Spinal cord (tissue), 10 donors: ENCODE data around the gene MCM7. TPM values are rescaled to one million over a fixed set of nuclear protein-coding genes. Genes with fewer than 3 reads are reported as not detected.
A peak's percentile ranks its signal among the peaks of the same experiment; 100 is the strongest.
"Not testable (repeated sequence)": the region's sequence is repeated elsewhere in the genome, so short reads cannot be mapped to it uniquely, and the experiment has no call there.

Experiments
- DNase-seq, 6 donors: peaks; one replicate each; pipeline versions ENCODE4 v3.0.0 to v3.0.0-alpha.2; 2013 to 2015; ENCODE audit warnings: low spot score in 6 of 6, low read depth in 4 of 6
- H3K27ac ChIP-seq: one replicate; pipeline ENCODE4 v1.5.1; 2013; ENCODE audit warnings: low read depth, low read length, control low read depth
- H3K27me3 ChIP-seq: one replicate; pipeline ENCODE4 v1.6.1; 2013; ENCODE audit warnings: low read length; ENCODE audit not compliant: control insufficient read depth, insufficient read depth
- H3K36me3 ChIP-seq: one replicate; pipeline ENCODE4 v1.6.1; 2013; ENCODE audit warnings: low read length; ENCODE audit not compliant: control insufficient read depth, insufficient read depth
- H3K4me1 ChIP-seq: one replicate; pipeline ENCODE4 v1.6.1; 2013; ENCODE audit warnings: low read length; ENCODE audit not compliant: control insufficient read depth, insufficient read depth
- H3K4me3 ChIP-seq: one replicate; pipeline ENCODE4 v1.5.1; 2013; ENCODE audit warnings: low read depth, low read length, control low read depth
- H3K9me3 ChIP-seq: one replicate; pipeline ENCODE4 v1.6.1; 2013; ENCODE audit warnings: low read length; ENCODE audit not compliant: control insufficient read depth, insufficient read depth
- WGBS: methylation state at CpG from one replicate; pipeline ENCODE4 v1.1.5; 2013; ENCODE audit warnings: missing lambda C conversion rate; ENCODE audit not compliant: insufficient coverage; 5-methylcytosine and 5-hydroxymethylcytosine counted together
- polyA plus RNA-seq, 2 donors: library from polyadenylated mRNA; unstranded; fragments of 120-200 nt; gene quantifications; one replicate each; pipeline ENCODE4 v1.2.1, GENCODE V29; 2013; ENCODE audit not compliant: insufficient read length in 2 of 2
- total RNA-seq, 2 donors: library from RNA; depleted of rRNA in 1 of 2; stranded (reverse); fragments of 120-200 nt in 1 of 2; fragments of >200 nt in 1 of 2; gene quantifications; one replicate each; pipeline versions ENCODE4 v1.2.3 to v1.2.4, GENCODE V29; 2013 to 2014
- donor health status: healthy.

The MCM7 gene
- total and polyA plus RNA-seq, 4 donors = 36.7 to 94.7 (median 79.9) TPM

DNA sequence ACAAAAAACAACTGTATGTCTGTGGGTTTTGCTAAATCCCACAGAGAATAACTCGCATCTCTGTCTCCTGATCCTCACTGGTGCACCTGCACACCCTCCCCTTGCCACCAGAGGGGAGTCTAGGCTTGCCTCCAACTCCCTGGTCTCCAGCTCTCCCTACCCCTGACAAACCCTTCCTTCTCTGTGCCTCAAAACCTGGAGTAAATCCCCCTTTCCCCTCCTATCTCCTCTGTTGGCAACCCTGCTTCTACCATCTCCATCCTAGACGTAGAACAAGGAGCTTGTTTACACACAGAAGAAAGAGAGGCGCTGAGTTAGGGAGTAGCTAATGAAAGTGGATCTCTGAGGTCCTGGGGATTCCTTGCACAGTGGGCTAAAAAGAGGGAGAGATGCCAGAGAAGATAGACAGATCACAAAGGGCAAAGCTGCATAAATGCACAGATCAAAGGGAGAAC, 31.5 kb upstream of the MCM7 start:
- Histone ChIP-seq H3K4me1 (peaks cover 20% of the 10 kb centered on the region), H3K27me3 (no peaks in the 10 kb centered on the region), H3K4me3 (no peak overlapping the region), H3K36me3 (no peaks in the 10 kb centered on the region), H3K27ac (peak overlapping the region; percentile 7), H3K9me3 (no peaks in the 10 kb centered on the region)
- WGBS = 7% methylated on average over 2 of the region's 3 CpGs
- DNase-seq = peak in 3 of 6 donors; percentile 33 to 76 (median 47)

DNA sequence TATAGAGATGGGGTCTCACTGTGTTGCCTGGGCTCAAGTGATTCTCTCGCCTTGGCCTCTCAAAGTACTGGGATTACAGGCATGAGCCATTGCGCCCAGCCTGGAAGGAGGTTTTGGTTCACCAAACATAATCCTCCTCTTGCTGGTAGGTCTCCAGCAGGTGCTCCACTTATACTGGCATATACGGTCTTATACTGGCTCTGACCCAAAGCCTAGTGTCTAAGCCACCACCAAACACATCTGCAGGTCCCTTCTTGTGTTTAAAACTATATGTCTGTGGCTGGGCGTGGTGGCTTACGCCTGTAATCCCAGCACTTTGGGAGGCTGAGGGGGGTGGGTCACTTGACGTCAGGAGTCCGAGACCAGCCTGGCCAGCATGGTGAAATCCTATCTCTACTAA, 30.9 kb upstream of the MCM7 start:
- Histone ChIP-seq H3K9me3 (no peaks in the 10 kb centered on the region), H3K27ac (no peak overlapping the region), H3K27me3 (no peaks in the 10 kb centered on the region), H3K4me3 (no peak overlapping the region), H3K36me3 (no peaks in the 10 kb centered on the region), H3K4me1 (peaks cover 20% of the 10 kb centered on the region)
- no peak for DNase-seq
- WGBS = no CpG with 5 or more reads among the region's 7 CpGs

DNA sequence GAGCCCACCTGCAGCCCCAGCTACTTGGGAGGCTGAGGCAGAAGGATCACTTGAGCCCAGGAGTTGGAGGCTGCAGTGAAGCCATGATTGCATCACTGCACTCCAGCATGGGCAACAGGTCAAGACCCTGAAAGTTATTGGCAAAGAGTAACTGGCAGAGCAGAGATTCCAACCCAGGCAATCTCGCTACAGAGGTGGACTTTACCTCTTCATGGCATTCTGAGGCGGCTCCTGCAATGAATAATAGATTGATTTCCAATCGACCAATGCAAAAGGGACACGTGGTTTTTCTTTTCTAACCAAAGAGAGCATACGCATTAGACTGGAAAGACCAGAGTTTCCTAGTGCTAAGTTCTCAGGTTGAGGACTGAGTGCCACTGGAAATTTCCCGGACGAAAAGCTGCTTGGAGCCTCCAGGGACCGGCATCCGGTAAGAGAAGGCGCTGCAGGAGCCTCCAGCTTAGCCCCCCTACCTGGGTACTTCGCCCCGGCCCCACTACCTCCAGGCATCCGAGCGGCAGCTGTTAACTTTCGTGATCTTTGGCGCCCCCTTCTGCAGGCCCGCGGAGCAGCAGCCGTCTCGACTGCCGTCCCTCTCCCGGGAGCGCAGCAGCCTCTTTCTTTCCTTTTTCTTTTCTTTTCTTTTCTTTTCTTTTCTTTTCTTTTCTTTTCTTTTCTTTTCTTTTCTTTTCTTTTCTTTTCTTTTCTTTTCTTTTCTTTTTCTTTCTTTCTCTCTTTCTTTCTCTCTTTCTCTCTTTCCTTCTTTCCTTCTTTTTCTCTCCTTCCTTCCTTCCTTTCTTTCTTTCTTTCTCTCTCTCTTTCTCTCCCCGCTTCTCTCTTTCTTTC, 29.6 kb upstream of the MCM7 start:
- peaks cover 31% of the 10 kb centered on the region for H3K4me1 ChIP-seq
- no peaks in the 10 kb centered on the region for H3K9me3 ChIP-seq
- H3K27ac ChIP-seq = no peak overlapping the region
- H3K4me3 ChIP-seq = no peak overlapping the region
- H3K36me3 ChIP-seq = no peaks in the 10 kb centered on the region
- 10% methylated on average over 24 of the region's 24 CpGs for WGBS
- peak in 3 of 6 donors; percentile 39 to 89 (median 81) for DNase-seq
- H3K27me3 ChIP-seq = no peaks in the 10 kb centered on the region

DNA sequence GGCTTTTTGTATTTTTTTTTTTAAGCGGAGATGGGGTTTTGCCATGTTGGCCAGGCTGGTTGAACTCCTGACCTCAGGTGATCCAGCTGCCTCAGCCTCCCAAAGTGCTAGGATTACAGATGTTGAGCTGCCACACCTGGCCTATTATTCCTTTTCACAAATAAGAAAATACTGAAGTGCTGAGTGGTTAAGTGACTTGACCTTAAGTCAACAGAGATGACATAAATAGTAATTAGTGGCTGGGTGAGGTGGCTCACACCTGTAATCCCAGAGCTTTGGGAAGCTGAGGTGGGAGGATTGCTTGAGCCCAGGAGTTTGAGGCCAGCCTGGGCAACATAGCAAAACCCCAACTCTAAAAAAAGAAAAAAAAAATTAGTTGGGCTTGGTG, 29.0 kb upstream of the MCM7 start:
- H3K27me3 ChIP-seq, H3K4me3 ChIP-seq, DNase-seq, H3K27ac ChIP-seq, H3K36me3 ChIP-seq, H3K9me3 ChIP-seq: not testable (repeated sequence)
- 100% methylated on average over 1 of the region's 1 CpG for WGBS
- H3K4me1 ChIP-seq = peaks cover 36% of the 10 kb centered on the region

DNA sequence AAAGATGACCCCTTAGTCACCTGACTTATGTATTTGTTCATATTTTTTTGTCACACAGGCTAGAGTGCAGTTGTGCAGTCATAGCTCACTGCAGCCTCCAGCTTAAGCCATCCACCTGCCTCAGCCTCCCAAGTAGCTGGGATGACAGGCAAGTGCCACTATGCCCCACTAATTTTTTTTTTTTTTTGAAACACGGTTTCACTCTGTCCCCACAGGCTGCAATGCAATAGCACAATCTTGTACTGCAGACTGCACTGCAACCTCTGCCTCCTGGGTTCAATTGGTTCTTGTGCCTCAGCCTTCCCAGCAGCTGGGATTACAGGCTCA, 27.4 kb upstream of the MCM7 start:
- Histone ChIP-seq H3K4me1 (peaks cover 36% of the 10 kb centered on the region), H3K27ac (peak overlapping the region; percentile 2), H3K4me3 (no peak overlapping the region), H3K27me3 (no peaks in the 10 kb centered on the region), H3K9me3 (no peaks in the 10 kb centered on the region), H3K36me3 (peaks cover 9% of the 10 kb centered on the region)
- 57% methylated on average over 1 of the region's 1 CpG for WGBS
- no peak for DNase-seq

DNA sequence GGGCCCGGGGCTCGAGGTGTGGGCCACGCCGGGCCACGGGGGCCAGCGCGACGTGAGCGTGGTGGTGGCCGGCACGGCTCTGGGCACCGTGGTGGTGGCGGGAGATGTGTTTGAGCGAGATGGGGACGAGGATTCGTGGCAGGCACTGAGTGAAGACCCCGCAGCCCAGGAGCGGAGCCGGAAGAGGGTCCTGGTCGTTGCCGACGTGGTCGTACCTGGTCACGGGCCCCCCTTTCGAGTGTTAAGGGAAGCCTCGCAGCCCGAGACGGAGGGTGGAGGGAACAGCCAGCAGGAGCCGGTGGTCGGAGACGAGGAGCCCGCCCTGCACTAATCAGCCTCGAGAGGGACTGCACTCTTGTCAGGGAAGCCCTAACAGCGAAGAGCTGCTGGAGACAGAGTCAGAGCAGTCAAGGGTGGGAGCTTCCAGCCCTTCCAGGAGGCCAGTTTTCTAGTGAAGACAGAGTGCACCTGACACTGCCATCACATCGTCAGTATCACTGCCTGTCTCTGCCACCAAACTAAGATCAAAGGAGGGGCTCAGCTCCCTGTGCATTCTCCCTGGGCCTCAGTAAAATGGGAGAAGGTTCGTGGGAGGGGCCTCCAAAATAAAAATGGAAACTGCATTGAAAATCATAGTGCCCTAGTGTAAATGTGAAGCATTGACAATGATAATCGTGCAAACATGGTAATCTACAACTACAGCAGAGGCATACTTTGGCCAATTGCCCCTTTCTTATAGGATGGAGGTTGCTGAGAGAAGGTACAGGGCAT, 26.9 kb upstream of the MCM7 start:
- no peaks in the 10 kb centered on the region for H3K27me3 ChIP-seq
- no peaks in the 10 kb centered on the region for H3K9me3 ChIP-seq
- peak overlapping the region; percentile 2 for H3K27ac ChIP-seq
- WGBS = 1% methylated on average over 35 of the region's 37 CpGs
- peak overlapping the region; percentile 97 for H3K4me3 ChIP-seq
- H3K36me3 ChIP-seq = peaks cover 14% of the 10 kb centered on the region
- H3K4me1 ChIP-seq = peaks cover 36% of the 10 kb centered on the region
- DNase-seq = peak in 2 of 6 donors; percentile 57 to 77

DNA sequence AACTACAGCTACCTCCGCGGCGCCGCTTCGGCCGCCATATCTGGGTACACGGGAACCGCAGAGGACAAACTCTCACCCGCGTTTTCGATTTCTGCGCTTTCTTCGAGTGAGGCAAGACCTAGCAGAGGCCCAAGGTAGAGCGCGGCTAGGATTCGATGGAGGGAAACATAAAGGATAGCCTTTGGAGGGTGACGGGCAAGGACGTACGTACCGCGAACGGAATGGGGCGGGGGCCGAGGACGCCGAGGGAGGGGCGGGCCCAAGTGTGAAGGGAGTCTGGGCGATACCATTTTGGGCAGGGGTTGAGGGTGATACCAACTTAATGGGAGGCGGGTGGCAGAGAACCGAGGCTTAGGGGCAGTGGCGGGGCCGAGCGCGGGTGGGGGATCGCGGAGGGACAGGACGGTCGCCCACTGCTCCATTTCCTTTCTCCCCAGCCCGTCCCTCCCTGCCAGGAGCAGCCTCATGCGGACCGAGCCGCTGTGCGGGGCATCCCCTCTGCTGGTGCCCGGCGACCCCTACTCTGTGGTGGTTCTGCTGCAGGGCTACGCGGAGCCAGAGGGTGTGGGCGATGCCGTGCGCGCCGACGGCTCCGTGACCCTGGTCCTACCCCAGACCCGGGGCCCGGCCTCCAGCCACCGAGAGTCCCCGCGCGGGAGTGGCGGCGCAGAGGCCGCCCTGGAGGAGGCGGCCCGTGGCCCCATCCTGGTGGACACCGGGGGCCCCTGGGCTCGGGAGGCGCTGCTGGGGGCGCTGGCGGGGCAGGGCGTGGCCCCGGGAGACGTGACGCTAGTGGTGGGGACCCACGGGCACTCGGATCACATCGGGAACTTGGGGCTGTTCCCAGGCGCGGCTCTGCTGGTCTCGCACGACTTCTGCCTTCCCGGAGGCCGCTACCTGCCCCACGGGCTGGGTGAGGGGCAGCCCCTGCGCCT, 26.0 kb upstream of the MCM7 start, which contains the start of gene MBLAC1:
Gene MBLAC1, plus strand, starts transcription at position 37 of the 935 bp plus-strand sequence. Its CDS starts 429 bp downstream, at position 466.
- Histone ChIP-seq H3K27ac (peak within 1 kb of the TSS; percentile 99), H3K4me3 (peak within 1 kb of the TSS; percentile 97), H3K4me1 (peaks cover 35% of the 10 kb centered on the region), H3K36me3 (peaks cover 20% of the 10 kb centered on the region), H3K9me3 (no peaks in the 10 kb centered on the region), H3K27me3 (no peaks in the 10 kb centered on the region)
- WGBS = under 1% methylated on average over 85 of the region's 85 CpGs
- peak; percentile 93 to 99 (median 94) for DNase-seq

DNA sequence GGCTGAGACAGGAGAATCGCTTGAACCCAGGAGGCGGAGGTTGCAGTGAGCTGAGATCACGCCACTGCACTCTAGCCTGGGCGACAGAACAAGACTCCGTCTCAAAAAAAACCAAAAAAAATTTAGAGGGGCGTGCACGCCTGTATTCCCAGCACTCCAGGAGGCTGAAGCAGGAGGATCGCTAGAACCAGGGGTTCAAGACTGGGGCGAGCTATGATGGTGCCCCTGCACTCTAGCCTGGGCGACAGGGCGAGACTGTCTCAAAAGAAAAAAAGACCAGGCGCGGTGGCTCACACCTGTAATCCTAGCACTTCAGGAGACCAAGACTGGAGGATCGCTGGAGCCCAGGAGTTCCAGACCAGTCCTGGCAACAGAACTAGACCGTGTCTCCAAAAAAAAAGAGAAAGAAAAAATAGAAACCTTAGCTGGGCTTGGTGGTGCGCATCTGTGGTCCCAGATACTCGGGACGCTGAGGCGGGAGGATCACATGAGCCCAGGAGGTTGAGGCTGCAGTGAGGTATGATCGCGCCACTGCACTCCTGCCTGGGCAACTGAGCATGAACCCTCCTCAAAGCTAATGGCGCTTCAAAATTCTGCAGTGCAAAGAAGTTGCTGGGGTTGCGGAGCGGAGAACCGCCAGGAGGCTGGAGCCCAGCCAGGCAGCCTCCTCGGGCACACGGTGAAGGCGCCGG, 25.2 kb upstream of the MCM7 start:
- 15% methylated on average over 28 of the region's 29 CpGs for WGBS
- no peak for DNase-seq
- no peaks in the 10 kb centered on the region for H3K9me3 ChIP-seq
- no peaks in the 10 kb centered on the region for H3K27me3 ChIP-seq
- peaks cover 34% of the 10 kb centered on the region for H3K4me1 ChIP-seq
- peak overlapping the region; percentile 97 for H3K4me3 ChIP-seq
- peaks cover 23% of the 10 kb centered on the region for H3K36me3 ChIP-seq
- H3K27ac ChIP-seq = peak overlapping the region; percentile 99
